ENCODE measurements around the gene CUTA. TPM values are rescaled to one million over a fixed set of nuclear protein-coding genes. Genes with fewer than 3 reads are reported as not detected.

CUTA gene
- total RNA-seq, 6 experiments from 2014 or later, result 81.4 to 114 (median 97.4) TPM

- ATAC-seq (no peak), DNase-seq (no peak)
- WGBS (ENCODE audit: insufficient coverage, low coverage, low lambda C conversion rate, missing lambda C conversion rate), result 23% methylated on average over 2 of the region's 2 CpGs
- intact Hi-C loops (cut with DNase I), result no loop called here
- no peaks in the 10 kb centered on the region for H3K27me3 ChIP-seq
- H3K4me1 ChIP-seq, result peaks cover 0 to 24% (median 0%) of the 10 kb centered on the region in 4 donors
- no peaks in the 10 kb centered on the region for H3K9me3 ChIP-seq
- no peak overlapping the region for H3K4me3 ChIP-seq
- no peaks in the 10 kb centered on the region for H3K36me3 ChIP-seq
- no peak overlapping the region for H3K27ac ChIP-seq
- TF ChIP-seq CTCF (IDR thresholded peaks at IDR 0.05) (no peak), POLR2A (IDR thresholded peaks at IDR 0.05) (no peak)
Observed at GRCh38 chr6:33429750-33430052, 11.8 kb upstream of the CUTA start.

- WGBS (ENCODE audit: insufficient coverage, low coverage, low lambda C conversion rate, missing lambda C conversion rate), result 70% methylated on average over 4 of the region's 5 CpGs
- Histone ChIP-seq H3K27ac (no peak overlapping the region), H3K4me1 (peaks cover 0 to 24% (median 0%) of the 10 kb centered on the region in 4 donors)
Observed at GRCh38 chr6:33428966-33429749, 11.3 kb upstream of the CUTA start.

GRCh38 chr6:33428224-33428965 lies 10.5 kb upstream of the CUTA start:
- Histone ChIP-seq H3K4me1 (peaks cover 0 to 24% (median 0%) of the 10 kb centered on the region in 4 donors), H3K9me3 (no peaks in the 10 kb centered on the region)
- peak in 1 of 4 donors; percentile 3 for ATAC-seq

More at GRCh38 chr6:33428966-33429749, 11.3 kb upstream of the CUTA start:
- no peaks in the 10 kb centered on the region for H3K36me3 ChIP-seq
- no peaks in the 10 kb centered on the region for H3K9me3 ChIP-seq
- intact Hi-C loops (cut with DNase I), result no loop called here
- ATAC-seq, result no peak
- TF ChIP-seq CTCF (IDR thresholded peaks at IDR 0.05) (no peak), POLR2A (IDR thresholded peaks at IDR 0.05) (no peak)
- no peak for DNase-seq
- no peaks in the 10 kb centered on the region for H3K27me3 ChIP-seq
- no peak overlapping the region for H3K4me3 ChIP-seq

More at GRCh38 chr6:33428224-33428965, 10.5 kb upstream of the CUTA start:
- intact Hi-C loops (cut with DNase I), result no loop called here
- Histone ChIP-seq H3K4me3 (peak overlapping the region; percentile 12 to 46 (median 18)), H3K36me3 (no peaks in the 10 kb centered on the region), H3K27ac (peak overlapping the region in 1 of 3 donors; percentile 18), H3K27me3 (no peaks in the 10 kb centered on the region)
- DNase-seq, result no peak
- TF ChIP-seq POLR2A (IDR thresholded peaks at IDR 0.05) (no peak), CTCF (IDR thresholded peaks at IDR 0.05) (no peak)
- 38% methylated on average over 2 of the region's 33 CpGs for WGBS (ENCODE audit: insufficient coverage, low coverage, low lambda C conversion rate, missing lambda C conversion rate)

Measured in right lobe of liver (tissue), 6 donors.